GM23338 (cell line): ENCODE results near the gene ZNF148. TPM values are rescaled to one million over a fixed set of nuclear protein-coding genes. Genes with fewer than 3 reads are reported as not detected.

Experiments used
- ATAC-seq: fragments of 200-7000 bp; cut with Tn5 transposase; 3 replicates; pipeline ENCODE4 v1.9.1; 2020
- DNase-seq: peaks from one replicate; pipeline ENCODE4 v3.0.0-alpha.2; 2015; ENCODE audit warnings: low spot score
- H2AFZ ChIP-seq: fragments of 200-600 bp; sonication (generic); 2 replicates; pipeline ENCODE4 v1.8.0; 2016; ENCODE audit warnings: antibody characterized with exemption, mild to moderate bottlenecking, moderate library complexity
- H3F3A ChIP-seq: fragments of 200-600 bp; sonication (generic); replicated peaks from 2 replicates; pipeline ENCODE4 v1.8.0; 2017; ENCODE audit warnings: antibody characterized with exemption, mixed run types, low read depth
- H3K27ac ChIP-seq: fragments of 200-600 bp; sonication (generic); 2 replicates; pipeline ENCODE4 v1.6.1; 2016; ENCODE audit warnings: low read depth
- H3K27me3 ChIP-seq: fragments of 200-600 bp; sonication (generic); 2 replicates; pipeline ENCODE4 v1.8.0; 2016; ENCODE audit warnings: mild to moderate bottlenecking, mixed run types, moderate library complexity; ENCODE audit not compliant: insufficient read depth
- H3K36me3 ChIP-seq: fragments of 200-600 bp; sonication (generic); 2 replicates; pipeline ENCODE4 v1.8.0; 2016; ENCODE audit warnings: mild to moderate bottlenecking; ENCODE audit not compliant: insufficient read depth
- H3K4me1 ChIP-seq: fragments of 200-600 bp; sonication (generic); 2 replicates; pipeline ENCODE4 v1.8.0; 2016; ENCODE audit warnings: mild to moderate bottlenecking, moderate library complexity; ENCODE audit not compliant: insufficient read depth
- H3K4me2 ChIP-seq: fragments of 200-600 bp; sonication (generic); 2 replicates; pipeline ENCODE4 v1.7.1; 2017; ENCODE audit warnings: mixed run types
- H3K4me3 ChIP-seq: fragments of 200-600 bp; sonication (generic); 2 replicates; pipeline ENCODE4 v1.6.1; 2016; ENCODE audit warnings: mixed run types
- H3K79me2 ChIP-seq: fragments of 200-600 bp; sonication (generic); replicated peaks from 2 replicates; pipeline ENCODE4 v1.8.0; 2017; ENCODE audit warnings: mild to moderate bottlenecking; ENCODE audit not compliant: insufficient read depth
- H3K9me2 ChIP-seq: fragments of 200-600 bp; sonication (generic); 2 replicates; pipeline ENCODE4 v1.8.0; 2017; ENCODE audit not compliant: insufficient read depth
- H4K20me1 ChIP-seq: fragments of 200-600 bp; sonication (generic); replicated peaks from 2 replicates; pipeline ENCODE4 v1.8.0; 2017; ENCODE audit warnings: mild to moderate bottlenecking; ENCODE audit not compliant: insufficient read depth
- H3K27ac Mint-ChIP-seq: 2 replicates; pipeline ENCODE4 v1.8.0; 2020; ENCODE audit warnings: inconsistent platforms, mild to moderate bottlenecking, moderate library complexity, mixed read lengths
- H3K27me3 Mint-ChIP-seq: 3 replicates; pipeline ENCODE4 v1.8.0; 2022; ENCODE audit warnings: low read depth, mild to moderate bottlenecking, moderate library complexity, mixed read lengths, inconsistent platforms; ENCODE audit not compliant: insufficient read depth, poor library complexity
- H3K36me3 Mint-ChIP-seq: 3 replicates; pipeline ENCODE4 v1.8.0; 2021; ENCODE audit warnings: low read depth, mild to moderate bottlenecking, inconsistent platforms, moderate library complexity, mixed read lengths
- H3K4me1 Mint-ChIP-seq: 3 replicates; pipeline ENCODE4 v1.8.0; 2020; ENCODE audit warnings: mild to moderate bottlenecking, inconsistent platforms, mixed read lengths
- H3K4me3 Mint-ChIP-seq: 3 replicates; pipeline ENCODE4 v1.8.0; 2021; ENCODE audit warnings: moderate library complexity, mild to moderate bottlenecking, inconsistent platforms, mixed read lengths
- H3K9me3 Mint-ChIP-seq: 3 replicates; pipeline ENCODE4 v1.8.0; 2020; ENCODE audit warnings: moderate library complexity, mild to moderate bottlenecking, inconsistent platforms, mixed read lengths
- CREB1 ChIP-seq: fragments of 250-450 bp; sonication (Bioruptor Pico); IDR thresholded peaks from 2 replicates; pipeline ENCODE4 v1.5.0; 2020; ENCODE audit warnings: low read depth, mild to moderate bottlenecking, moderate library complexity
- EZH2 ChIP-seq: fragments of 200-600 bp; sonication (generic); IDR thresholded peaks from one replicate; pipeline ENCODE4 v1.8.0; 2017; ENCODE audit warnings: antibody characterized with exemption, mild to moderate bottlenecking, low read depth; ENCODE audit not compliant: unreplicated experiment
- JUNB ChIP-seq: IDR thresholded peaks from one replicate; pipeline ENCODE4 v1.6.1; 2016; ENCODE audit warnings: antibody characterized with exemption; ENCODE audit not compliant: unreplicated experiment
- NANOG ChIP-seq: IDR thresholded peaks from 2 replicates; pipeline ENCODE4 v1.6.1; 2016; ENCODE audit warnings: antibody characterized with exemption, borderline replicate concordance
- POLR2AphosphoS5 ChIP-seq: IDR thresholded peaks from 2 replicates; pipeline ENCODE4 v1.6.1; 2016; ENCODE audit warnings: antibody characterized with exemption, low read depth
- STAT1 ChIP-seq: IDR thresholded peaks from one replicate; pipeline ENCODE4 v1.6.1; 2016; ENCODE audit warnings: antibody characterized with exemption; ENCODE audit not compliant: unreplicated experiment
- ZNF114 ChIP-seq: fragments of 250-450 bp; sonication (Bioruptor Pico); IDR thresholded peaks from 2 replicates; pipeline ENCODE4 v1.5.0; 2020; ENCODE audit warnings: mild to moderate bottlenecking, moderate library complexity
- ZNF331 ChIP-seq: fragments of 250-450 bp; sonication (Bioruptor Pico); IDR thresholded peaks from 2 replicates; pipeline ENCODE4 v1.5.0; 2020; ENCODE audit warnings: low read depth, mild to moderate bottlenecking, moderate library complexity
- polyA plus RNA-seq: library from polyadenylated mRNA; unstranded; fragments of >200 nt; fragmentation: Nextera tagmentation; extraction: Ambion mirVana; gene quantifications from 2 replicates; pipeline ENCODE4 v1.2.1, GENCODE V29; 2016
- total RNA-seq: library from RNA; depleted of rRNA; stranded (reverse); fragments of >200 nt; shearing (Covaris generic); gene quantifications from 2 replicates; pipeline ENCODE4 v1.2.3, GENCODE V29; 2014
- TF ChIP-seq, protein P1 (sequence below), 2 experiments: fragments of 200-600 bp in 1 of 2; sonication (generic) in 1 of 2; conservative IDR thresholded peaks; 2 replicates each; pipeline versions ENCODE4 v1.5.1 to v1.6.1; 2016 to 2017; ENCODE audit warnings: antibody characterized with exemption in 2 of 2, low read depth in 2 of 2, mild to moderate bottlenecking in 2 of 2, moderate library complexity in 1 of 2
- TF ChIP-seq, protein P2 (sequence below): IDR thresholded peaks from one replicate; pipeline ENCODE4 v1.6.1; 2018; ENCODE audit warnings: antibody characterized with exemption; ENCODE audit not compliant: unreplicated experiment

Gene ZNF148
- total and polyA plus RNA-seq, 2 experiments from 2014 or later, result 13.9 to 16.9 TPM

DNA sequence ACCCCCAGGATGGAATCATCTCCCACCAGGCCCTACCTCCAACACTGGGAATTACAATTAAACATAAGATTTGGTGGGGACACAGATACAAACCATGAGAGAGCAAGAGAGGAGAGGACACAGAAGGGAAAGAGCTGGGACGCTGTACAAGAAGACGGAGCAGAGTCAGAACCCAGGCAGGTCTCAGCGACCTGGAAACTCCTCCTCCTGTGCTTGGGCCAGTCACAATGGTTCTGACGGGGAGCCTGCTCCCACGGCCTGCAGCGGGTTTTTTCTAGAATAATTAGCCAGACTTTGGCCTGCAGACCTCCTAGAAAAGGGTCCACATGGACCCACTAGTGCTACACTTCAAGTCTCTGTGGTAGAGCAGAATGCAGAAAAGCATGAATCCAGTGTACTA lies 168.2 kb downstream of the ZNF148 start:
- H3K36me3 ChIP-seq, result no peaks in the 10 kb centered on the region
- H3K4me1 Mint-ChIP-seq, result peaks cover 5% of the 10 kb centered on the region
- H3K4me2 ChIP-seq, result no peak overlapping the region
- no peaks in the 10 kb centered on the region for H3K36me3 Mint-ChIP-seq
- H3F3A ChIP-seq, result no peaks in the 10 kb centered on the region
- no peaks in the 10 kb centered on the region for H3K9me3 Mint-ChIP-seq
- no peak overlapping the region for H3K27ac Mint-ChIP-seq
- H3K27me3 Mint-ChIP-seq, result peaks cover 5% of the 10 kb centered on the region
- ATAC-seq (no peak), DNase-seq (no peak)
- H2AFZ ChIP-seq, result no peak overlapping the region
- H3K9me2 ChIP-seq, result no peaks in the 10 kb centered on the region
- TF ChIP-seq, protein P1, sequence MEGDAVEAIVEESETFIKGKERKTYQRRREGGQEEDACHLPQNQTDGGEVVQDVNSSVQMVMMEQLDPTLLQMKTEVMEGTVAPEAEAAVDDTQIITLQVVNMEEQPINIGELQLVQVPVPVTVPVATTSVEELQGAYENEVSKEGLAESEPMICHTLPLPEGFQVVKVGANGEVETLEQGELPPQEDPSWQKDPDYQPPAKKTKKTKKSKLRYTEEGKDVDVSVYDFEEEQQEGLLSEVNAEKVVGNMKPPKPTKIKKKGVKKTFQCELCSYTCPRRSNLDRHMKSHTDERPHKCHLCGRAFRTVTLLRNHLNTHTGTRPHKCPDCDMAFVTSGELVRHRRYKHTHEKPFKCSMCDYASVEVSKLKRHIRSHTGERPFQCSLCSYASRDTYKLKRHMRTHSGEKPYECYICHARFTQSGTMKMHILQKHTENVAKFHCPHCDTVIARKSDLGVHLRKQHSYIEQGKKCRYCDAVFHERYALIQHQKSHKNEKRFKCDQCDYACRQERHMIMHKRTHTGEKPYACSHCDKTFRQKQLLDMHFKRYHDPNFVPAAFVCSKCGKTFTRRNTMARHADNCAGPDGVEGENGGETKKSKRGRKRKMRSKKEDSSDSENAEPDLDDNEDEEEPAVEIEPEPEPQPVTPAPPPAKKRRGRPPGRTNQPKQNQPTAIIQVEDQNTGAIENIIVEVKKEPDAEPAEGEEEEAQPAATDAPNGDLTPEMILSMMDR (conservative IDR thresholded peaks at IDR 0.05; ENCODE audit: low read depth in 2 of 2), result no peak
- TF ChIP-seq, protein P2, sequence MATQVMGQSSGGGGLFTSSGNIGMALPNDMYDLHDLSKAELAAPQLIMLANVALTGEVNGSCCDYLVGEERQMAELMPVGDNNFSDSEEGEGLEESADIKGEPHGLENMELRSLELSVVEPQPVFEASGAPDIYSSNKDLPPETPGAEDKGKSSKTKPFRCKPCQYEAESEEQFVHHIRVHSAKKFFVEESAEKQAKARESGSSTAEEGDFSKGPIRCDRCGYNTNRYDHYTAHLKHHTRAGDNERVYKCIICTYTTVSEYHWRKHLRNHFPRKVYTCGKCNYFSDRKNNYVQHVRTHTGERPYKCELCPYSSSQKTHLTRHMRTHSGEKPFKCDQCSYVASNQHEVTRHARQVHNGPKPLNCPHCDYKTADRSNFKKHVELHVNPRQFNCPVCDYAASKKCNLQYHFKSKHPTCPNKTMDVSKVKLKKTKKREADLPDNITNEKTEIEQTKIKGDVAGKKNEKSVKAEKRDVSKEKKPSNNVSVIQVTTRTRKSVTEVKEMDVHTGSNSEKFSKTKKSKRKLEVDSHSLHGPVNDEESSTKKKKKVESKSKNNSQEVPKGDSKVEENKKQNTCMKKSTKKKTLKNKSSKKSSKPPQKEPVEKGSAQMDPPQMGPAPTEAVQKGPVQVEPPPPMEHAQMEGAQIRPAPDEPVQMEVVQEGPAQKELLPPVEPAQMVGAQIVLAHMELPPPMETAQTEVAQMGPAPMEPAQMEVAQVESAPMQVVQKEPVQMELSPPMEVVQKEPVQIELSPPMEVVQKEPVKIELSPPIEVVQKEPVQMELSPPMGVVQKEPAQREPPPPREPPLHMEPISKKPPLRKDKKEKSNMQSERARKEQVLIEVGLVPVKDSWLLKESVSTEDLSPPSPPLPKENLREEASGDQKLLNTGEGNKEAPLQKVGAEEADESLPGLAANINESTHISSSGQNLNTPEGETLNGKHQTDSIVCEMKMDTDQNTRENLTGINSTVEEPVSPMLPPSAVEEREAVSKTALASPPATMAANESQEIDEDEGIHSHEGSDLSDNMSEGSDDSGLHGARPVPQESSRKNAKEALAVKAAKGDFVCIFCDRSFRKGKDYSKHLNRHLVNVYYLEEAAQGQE, result no peak
- TF ChIP-seq STAT1 (no peak), NANOG (no peak), CREB1 (CRISPR knock-in tag) (no peak), ZNF114 (CRISPR knock-in tag) (no peak)
- no peaks in the 10 kb centered on the region for H3K4me1 ChIP-seq
- no peak overlapping the region for H3K27ac ChIP-seq
- no peaks in the 10 kb centered on the region for H3K79me2 ChIP-seq
- no peak overlapping the region for H3K4me3 ChIP-seq
- H3K27me3 ChIP-seq, result 0 out of 2 replicates have a peak, but pooled peaks cover 5% of the 10 kb centered on the region
- no peaks in the 10 kb centered on the region for H4K20me1 ChIP-seq
- no peak overlapping the region for H3K4me3 Mint-ChIP-seq

DNA sequence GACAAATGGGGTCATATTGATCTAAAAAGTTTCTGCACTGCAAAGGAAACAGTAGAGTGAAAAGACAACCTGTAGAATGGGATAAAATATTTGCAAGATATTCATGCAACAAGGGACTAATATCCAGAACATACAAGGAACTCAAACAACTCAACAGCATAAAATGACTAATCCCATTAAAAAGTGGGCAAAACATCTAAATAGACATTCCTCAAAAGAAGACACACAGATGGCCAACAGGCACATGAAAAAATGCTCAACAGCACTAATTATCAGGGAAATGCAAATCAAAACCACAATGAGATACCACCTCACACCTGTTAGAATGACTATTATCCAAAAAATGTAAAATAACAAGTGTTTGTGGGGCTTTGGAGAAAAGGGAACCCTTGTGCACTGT lies 171.4 kb downstream of the ZNF148 start:
- Mint-ChIP-seq H3K4me1 (no peaks in the 10 kb centered on the region; the same call in 2 of the 3 replicates), H3K27ac (no peak overlapping the region), H3K27me3 (peaks cover 2% of the 10 kb centered on the region), H3K36me3 (no peaks in the 10 kb centered on the region), H3K9me3 (no peaks in the 10 kb centered on the region), H3K4me3 (no peak overlapping the region)
- Histone ChIP-seq H3K9me2 (no peaks in the 10 kb centered on the region), H3K79me2 (no peaks in the 10 kb centered on the region), H3K4me2 (no peak overlapping the region), H2AFZ (no peak overlapping the region), H4K20me1 (no peaks in the 10 kb centered on the region), H3F3A (no peaks in the 10 kb centered on the region), H3K36me3 (no peaks in the 10 kb centered on the region), H3K27me3 (no peaks in the 10 kb centered on the region), H3K4me1 (no peaks in the 10 kb centered on the region), H3K27ac (no peak overlapping the region), H3K4me3 (no peak overlapping the region)
- no peak for ATAC-seq
- DNase-seq, result no peak
- TF ChIP-seq ZNF114 (CRISPR knock-in tag) (no peak), POLR2AphosphoS5 (no peak), ZNF331 (CRISPR knock-in tag) (no peak), NANOG (no peak), STAT1 (no peak), EZH2 (no peak), JUNB (no peak)
- TF ChIP-seq, protein P2, result no peak
- TF ChIP-seq, protein P1 (conservative IDR thresholded peaks at IDR 0.05; ENCODE audit: low read depth in 2 of 2), result no peak
